GM18867 (cell line): ENCODE measurements around the gene ATP6V0A1.
A peak's percentile ranks its signal among the peaks of the same experiment; 100 is the strongest.
"Not testable (repeated sequence)": the region's sequence is repeated elsewhere in the genome, so short reads cannot be mapped to it uniquely, and the experiment has no call there.

Source experiments
- ATAC-seq: cut with Tn5 transposase; IDR thresholded peaks from one replicate; pipeline ENCODE4 v1.9.1; 2021; ENCODE audit warnings: mild to moderate bottlenecking, moderate library complexity; ENCODE audit not compliant: unreplicated experiment

Gene ATP6V0A1

GRCh38 chr17:42458497-42459255 lies at the start of gene ATP6V0A1:
ATP6V0A1 (plus strand) TSS chr17:42458878; CDS start chr17:42460895, 2,017 bp downstream.
- ATAC-seq, result peak; percentile 71

- ATAC-seq, result no peak
Measured at GRCh38 chr17:42409523-42410318, 49.0 kb upstream of the ATP6V0A1 start.

GRCh38 chr17:42410319-42410685 lies 48.4 kb upstream of the ATP6V0A1 start:
- no peak for ATAC-seq

DNA sequence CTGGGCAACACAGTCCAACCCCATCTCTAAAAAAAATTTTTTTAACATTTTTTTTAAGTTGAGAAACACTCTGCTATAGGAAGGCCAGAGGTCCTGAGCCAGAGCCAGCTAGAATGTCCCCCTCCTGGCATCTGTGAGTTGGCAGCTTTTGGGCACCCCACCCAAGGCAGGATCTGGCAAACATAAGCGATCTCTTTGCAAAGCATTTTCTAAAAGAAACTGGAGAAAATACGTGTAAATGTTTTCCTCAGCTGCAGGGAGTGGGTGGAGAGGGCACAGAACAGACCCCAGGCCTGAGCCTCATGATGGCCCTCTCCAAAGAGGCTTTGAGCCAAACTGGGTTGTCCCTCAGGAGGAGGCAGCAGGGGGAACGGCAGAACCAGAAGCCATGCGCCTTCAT lies 47.3 kb upstream of the ATP6V0A1 start:
- no peak for ATAC-seq

DNA sequence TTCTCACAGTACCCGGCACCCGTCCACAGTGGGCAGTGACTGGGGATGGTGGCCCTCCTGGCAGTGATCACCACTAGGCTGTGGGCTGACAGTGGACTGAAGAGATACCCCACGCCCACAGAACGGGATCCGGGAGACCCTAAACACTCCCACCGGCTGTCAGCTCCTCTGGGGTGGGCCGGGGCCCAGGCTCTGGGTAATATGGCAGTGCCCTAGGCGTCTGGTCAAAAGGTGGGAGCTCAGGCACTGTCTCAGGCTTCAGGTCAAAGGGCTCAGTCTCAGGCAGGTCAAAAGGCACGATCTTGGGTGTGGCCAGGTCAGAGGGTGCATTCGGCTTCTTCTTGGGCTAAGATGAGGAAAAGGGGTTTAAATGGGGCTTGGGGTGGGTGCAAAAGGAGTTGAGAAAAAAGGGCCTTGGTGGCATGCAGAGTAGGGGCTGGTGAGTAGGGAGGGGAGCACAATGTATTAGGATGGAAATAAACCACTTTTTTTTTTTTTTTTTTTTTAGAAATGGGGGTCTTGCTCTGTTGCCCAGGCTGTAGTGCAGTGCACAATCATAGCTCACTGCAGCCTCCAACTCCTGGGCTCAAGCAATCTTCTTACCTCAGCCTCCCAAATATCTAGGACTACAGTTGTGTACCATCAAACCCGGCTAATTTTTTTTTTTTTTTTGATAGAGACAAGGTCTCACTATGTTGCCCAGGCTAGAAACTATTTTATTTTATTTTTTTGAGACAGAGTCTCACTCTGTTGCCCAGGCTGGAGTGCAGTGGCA lies 46.6 kb upstream of the ATP6V0A1 start:
- no peak for ATAC-seq

GRCh38 chr17:42413464-42414040 lies 45.1 kb upstream of the ATP6V0A1 start:
- ATAC-seq, result no peak

- ATAC-seq, result no peak
Measured at GRCh38 chr17:42414704-42415409, 43.8 kb upstream of the ATP6V0A1 start.

- not testable (repeated sequence) for ATAC-seq
Measured at GRCh38 chr17:42417981-42418380, 40.7 kb upstream of the ATP6V0A1 start.

DNA sequence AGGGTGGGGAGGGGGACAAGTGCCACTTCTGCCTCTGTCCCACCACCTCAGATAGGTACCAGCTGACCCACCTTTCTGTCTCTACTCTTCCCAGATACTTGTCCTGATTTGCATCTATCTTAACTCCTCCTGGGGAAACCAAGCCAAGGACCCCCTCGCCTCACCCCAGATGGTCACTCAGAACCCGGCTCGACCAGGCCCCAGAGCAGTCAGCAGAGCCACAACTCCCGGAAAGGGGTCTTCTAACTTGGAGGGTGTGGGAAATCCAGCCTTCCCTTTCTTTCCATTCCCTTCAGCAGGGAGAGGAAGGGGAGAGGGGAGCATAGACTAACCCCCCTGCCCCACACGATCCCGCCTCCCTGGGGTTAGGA lies 37.6 kb upstream of the ATP6V0A1 start:
- ATAC-seq, result no peak

- ATAC-seq, result no peak
Measured at GRCh38 chr17:42421507-42422338, 37.0 kb upstream of the ATP6V0A1 start.

DNA sequence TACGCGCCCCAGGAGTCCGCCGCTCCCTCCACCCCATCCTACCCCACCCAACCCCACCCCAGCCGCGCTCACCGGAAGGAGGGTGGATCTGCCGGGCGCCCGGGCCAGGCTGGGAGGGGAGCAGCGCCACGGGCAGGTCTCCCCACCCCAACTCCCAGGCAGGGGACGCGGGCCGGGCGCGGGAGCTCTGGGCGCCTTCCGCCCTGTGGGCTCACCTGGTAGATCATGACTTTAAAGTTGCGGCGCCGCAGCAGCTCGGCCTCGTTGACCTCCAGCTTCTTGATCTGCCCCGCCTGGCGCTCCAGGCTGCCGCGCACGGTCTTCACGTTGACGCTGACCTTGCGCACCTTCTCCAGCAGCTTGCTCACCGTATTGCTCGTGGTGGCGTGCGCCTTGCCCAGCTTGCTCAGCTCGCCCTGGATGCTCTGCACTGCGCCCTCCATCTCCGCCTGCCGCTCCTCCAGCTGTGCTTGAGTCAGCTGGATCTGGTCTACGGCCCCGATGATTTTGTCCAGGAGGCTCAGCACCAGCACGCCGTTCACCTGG lies 36.2 kb upstream of the ATP6V0A1 start:
- ATAC-seq, result no peak

GRCh38 chr17:42422958-42423712 lies 35.5 kb upstream of the ATP6V0A1 start, which contains the start of gene CAVIN1:
CAVIN1 (minus strand) TSS chr17:42423256; CDS start chr17:42423097, 159 bp downstream.
- no peak for ATAC-seq

DNA sequence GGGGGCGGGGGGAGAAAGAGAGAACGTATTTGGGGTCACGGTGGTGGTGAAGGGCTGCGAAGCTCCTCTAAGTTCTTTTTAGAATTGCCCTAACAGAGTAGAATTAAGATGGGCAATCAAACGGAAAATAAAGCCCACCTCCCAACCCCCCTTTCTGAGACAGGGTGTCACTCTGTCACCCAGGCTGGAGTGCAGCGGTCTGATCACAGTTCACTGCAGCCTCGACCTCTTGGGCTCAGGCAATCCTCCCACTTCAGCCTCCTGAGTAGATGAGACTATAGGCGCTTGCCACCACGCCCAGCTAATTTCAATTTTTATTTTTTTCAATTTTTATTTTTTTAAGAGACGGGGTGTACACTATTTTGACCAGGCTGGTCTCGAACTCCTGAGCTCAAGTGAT lies 34.9 kb upstream of the ATP6V0A1 start:
- no peak for ATAC-seq

DNA sequence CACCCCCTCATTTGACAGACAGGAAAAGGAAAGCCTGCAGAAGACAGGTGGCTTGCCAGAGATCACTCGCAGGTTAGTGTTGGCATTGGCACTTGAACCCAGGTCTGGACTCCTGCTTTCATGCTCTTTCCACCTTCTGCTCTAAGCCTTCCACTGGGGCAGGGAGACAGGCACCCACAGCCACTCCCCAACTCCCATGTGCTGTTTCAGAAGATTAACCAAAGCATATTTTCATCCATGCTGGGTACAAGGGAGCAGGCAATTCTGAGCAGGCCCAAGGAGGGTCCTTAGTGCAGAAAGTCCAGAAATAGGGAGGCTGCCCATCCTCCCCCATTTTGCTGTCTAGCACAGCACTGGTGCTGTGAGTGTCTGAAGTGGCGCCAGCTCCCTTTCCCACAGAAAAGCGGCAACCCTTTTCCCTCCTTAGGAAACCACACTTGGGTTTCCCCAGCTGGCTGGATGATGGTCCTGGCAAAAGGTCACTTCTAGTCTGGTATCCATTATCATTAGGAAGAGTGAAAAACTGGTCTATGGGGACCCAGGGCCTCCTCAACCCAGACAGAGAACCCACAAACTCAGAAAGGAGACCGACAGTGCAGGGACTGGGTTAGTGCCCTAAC lies 33.6 kb upstream of the ATP6V0A1 start:
- no peak for ATAC-seq

GRCh38 chr17:42428141-42428944 lies 30.3 kb upstream of the ATP6V0A1 start:
- ATAC-seq, result no peak

GRCh38 chr17:42429726-42430447 lies 28.8 kb upstream of the ATP6V0A1 start:
- ATAC-seq, result no peak

- no peak for ATAC-seq
Measured at GRCh38 chr17:42431758-42432161, 26.9 kb upstream of the ATP6V0A1 start.
